HepG2 (cell line): Measurements from ENCODE around the gene NAV2. TPM values are rescaled to one million over a fixed set of nuclear protein-coding genes. Genes with fewer than 3 reads are reported as not detected.

ENCODE experiments used
- ATAC-seq: fragments of 200-7000 bp; cut with Tn5 transposase; 3 replicates; pipeline ENCODE4 v1.9.1; 2020; ENCODE audit warnings: mild to moderate bottlenecking, moderate library complexity
- BruUV-seq: library from RNA; stranded (reverse); fragments of 400-500 nt; replicated peaks from 2 replicates; lab custom pipeline; 2021; lab: Mats Ljungman, UMichigan
- CTCF ChIA-PET: fragments of 300-600 bp; formaldehyde crosslinking; extraction: SDS; loops from one replicate; lab custom pipeline; 2021; ENCODE audit warnings: low total read pairs, inconsistent platforms, low intra/inter-chr PET ratio; lab: Yijun Ruan, JAX
- POLR2A ChIA-PET: fragments of 350-600 bp; sonication (Branson Sonifier 250); formaldehyde crosslinking; loops from one replicate; lab custom pipeline; 2020; ENCODE audit warnings: antibody characterized with exemption, inconsistent platforms; lab: Yijun Ruan, JAX
- DNase-seq: peaks from one replicate; pipeline ENCODE4 v3.0.0-alpha.2; 2015; ENCODE audit warnings: low spot score
- FAIRE-seq: peaks from 3 replicates; lab custom pipeline; 2011; peaks lifted over from hg19 to GRCh38; lab: Jason Lieb, UNC
- H2AFZ ChIP-seq: one replicate; pipeline ENCODE4 v1.6.1; 2011; ENCODE audit warnings: low read length, inconsistent platforms
- H3K27ac ChIP-seq: fragments of 300-600 bp; 3 replicates; pipeline ENCODE4 v1.8.0; 2011; ENCODE audit warnings: mixed run types, mild to moderate bottlenecking, mixed read lengths, low read length, inconsistent platforms; ENCODE audit not compliant: insufficient read depth; ENCODE audit errors: extremely low read length
- H3K27me3 ChIP-seq, 2 experiments: fragments of 200-600 bp in 1 of 2; 2 replicates in 1 of 2; 3 replicates in 1 of 2; pipeline versions ENCODE4 v1.6.0 to v1.8.0; 2011; ENCODE audit warnings: low read length in 2 of 2, mild to moderate bottlenecking in 2 of 2, moderate library complexity in 2 of 2, inconsistent platforms in 1 of 2; ENCODE audit not compliant: insufficient read depth in 2 of 2, control insufficient read depth in 1 of 2
- H3K36me3 ChIP-seq, 2 experiments: fragments of 200-600 bp in 1 of 2; replicated peaks in 1 of 2; 2 replicates in 1 of 2; 3 replicates in 1 of 2; pipeline versions ENCODE4 v1.5.1 to v1.8.0; 2011; ENCODE audit warnings: low read length in 2 of 2, inconsistent platforms in 1 of 2; ENCODE audit not compliant: insufficient read depth in 2 of 2, control insufficient read depth in 1 of 2
- H3K4me1 ChIP-seq: 2 replicates; pipeline ENCODE4 v1.5.1; 2012; ENCODE audit warnings: low read length, inconsistent platforms; ENCODE audit not compliant: insufficient read depth
- H3K4me2 ChIP-seq: 2 replicates; pipeline ENCODE4 v1.6.0; 2011; ENCODE audit warnings: low read depth, low read length, inconsistent platforms
- H3K4me3 ChIP-seq, 3 experiments: fragments of 200-600 bp in 1 of 3; sonication (generic), shearing (Covaris generic) in 1 of 3; replicated peaks in 1 of 3; 2 replicates each; pipeline ENCODE4 v1.5.1; 2011 to 2016; ENCODE audit warnings: low read length in 3 of 3, inconsistent platforms in 2 of 3, low read depth in 2 of 3, mild to moderate bottlenecking in 2 of 3, control low read depth in 1 of 3, mixed read lengths in 1 of 3; ENCODE audit not compliant: insufficient read depth in 1 of 3
- H3K79me2 ChIP-seq: one replicate; pipeline ENCODE4 v1.6.1; 2011; ENCODE audit warnings: low read length, inconsistent platforms; ENCODE audit not compliant: insufficient read depth
- H3K9ac ChIP-seq: 2 replicates; pipeline ENCODE4 v1.6.0; 2011; ENCODE audit warnings: mild to moderate bottlenecking, low read depth, low read length, inconsistent platforms; ENCODE audit not compliant: insufficient read depth
- H3K9me3 ChIP-seq: 2 replicates; pipeline ENCODE4 v1.5.1; 2012; ENCODE audit warnings: mild to moderate bottlenecking, low read length
- H4K20me1 ChIP-seq: 2 replicates; pipeline ENCODE4 v1.6.0; 2011; ENCODE audit warnings: inconsistent platforms, mild to moderate bottlenecking, low read length, moderate library complexity; ENCODE audit not compliant: insufficient read depth
- HCFC1 ChIP-seq: fragments of 150-350 bp; IDR thresholded peaks from 2 replicates; pipeline ENCODE4 v1.6.1; 2014; ENCODE audit warnings: low read depth, low read length
- MED8 ChIP-seq: sonication (generic); formaldehyde crosslinking; IDR thresholded peaks from 2 replicates; pipeline ENCODE4 v1.8.1; 2023; ENCODE audit warnings: mild to moderate bottlenecking, missing genetic modification reagents; ENCODE audit not compliant: insufficient replicate concordance
- NFKBIZ ChIP-seq: IDR thresholded peaks from 2 replicates; pipeline ENCODE4 v1.6.1; 2018; ENCODE audit warnings: missing genetic modification reagents, missing compliant biosample characterization
- THYN1 ChIP-seq: sonication (generic); formaldehyde crosslinking; IDR thresholded peaks from 2 replicates; pipeline ENCODE4 v1.8.1; 2023; ENCODE audit warnings: low read depth, mild to moderate bottlenecking, moderate library complexity, missing genetic modification reagents, borderline replicate concordance
- ZNF253 ChIP-seq: sonication (generic); formaldehyde crosslinking; IDR thresholded peaks from 2 replicates; pipeline ENCODE4 v1.8.0; 2022; ENCODE audit warnings: mild to moderate bottlenecking, missing genetic modification reagents, borderline replicate concordance
- ZNF432 ChIP-seq: sonication (generic); formaldehyde crosslinking; IDR thresholded peaks from 2 replicates; pipeline ENCODE4 v1.5.0; 2020; ENCODE audit warnings: missing genetic modification reagents, mild to moderate bottlenecking, borderline replicate concordance
- ZNF616 ChIP-seq: sonication (generic); formaldehyde crosslinking; IDR thresholded peaks from 2 replicates; pipeline ENCODE4 v1.5.0; 2020; ENCODE audit warnings: low read depth, mild to moderate bottlenecking, missing genetic modification reagents
- ZNF629 ChIP-seq: sonication (generic); formaldehyde crosslinking; conservative IDR thresholded peaks from 2 replicates; pipeline ENCODE4 v1.5.0; 2020; ENCODE audit warnings: missing genetic modification reagents
- ZNF749 ChIP-seq: sonication (generic); formaldehyde crosslinking; IDR thresholded peaks from 2 replicates; pipeline ENCODE4 v1.8.0; 2022; ENCODE audit warnings: mild to moderate bottlenecking, missing genetic modification reagents, moderate library complexity, borderline replicate concordance
- WGBS: methylation state at CpG from one replicate; pipeline ENCODE4 v1.1.6; 2017; ENCODE audit warnings: low lambda C conversion rate; 5-methylcytosine and 5-hydroxymethylcytosine counted together
- in situ Hi-C: cut with HindIII; loops from 2 replicates; pipeline ENCODE4 v1.10.0; 2017; ENCODE audit warnings: low pct_unique_long_range_greater_than_20kb; ENCODE audit not compliant: extremely low pct_ligation_motif_present
- intact Hi-C: fragments of 100-400 bp; cut with micrococcal nuclease; formaldehyde crosslinking; loops from one replicate; pipeline ENCODE4 v1.10.0; 2022; ENCODE audit not compliant: unreplicated experiment
- polyA plus RNA-seq, 8 experiments: library from polyadenylated mRNA; depleted of rRNA in 3 of 8; stranded (reverse) in 7 of 8; unstranded in 1 of 8; fragments of >200 nt; fragmentation: Illumina TruSeq in 4 of 8; extraction: Trizol in 4 of 8; gene quantifications; 2 replicates each; pipeline versions ENCODE4 v1.2.1 to v1.2.3, GENCODE V29; 2011 to 2016; ENCODE audit warnings: low read depth in 4 of 8, missing spikeins in 1 of 8, mixed read lengths in 1 of 8; ENCODE audit not compliant: insufficient read depth in 1 of 8
- total RNA-seq, 5 experiments: library from RNA; depleted of rRNA; stranded (reverse); fragments of >200 nt; fragmentation: Illumina TruSeq; extraction: Trizol; gene quantifications; 2 replicates each; pipeline ENCODE4 v1.2.3, GENCODE V29; 2016; ENCODE audit warnings: low read depth in 1 of 5
- TF ChIP-seq, protein P1 (sequence below), 2 experiments: sonication (generic) in 1 of 2; formaldehyde crosslinking in 1 of 2; IDR thresholded peaks; 2 replicates each; pipeline versions ENCODE4 v1.4.0 to v1.6.1; 2016 to 2020; ENCODE audit warnings: borderline replicate concordance in 1 of 2, low read depth in 1 of 2, mild to moderate bottlenecking in 1 of 2, missing genetic modification reagents in 1 of 2
- TF ChIP-seq, protein P2 (sequence below): sonication (generic); formaldehyde crosslinking; IDR thresholded peaks from 2 replicates; pipeline ENCODE4 v1.8.0; 2022; ENCODE audit warnings: missing genetic modification reagents, mild to moderate bottlenecking, inconsistent platforms, borderline replicate concordance
- TF ChIP-seq, protein P3 (sequence below): sonication (generic); formaldehyde crosslinking; IDR thresholded peaks from 2 replicates; pipeline ENCODE4 v1.5.1; 2020; ENCODE audit warnings: mild to moderate bottlenecking, moderate library complexity, missing genetic modification reagents
- TF ChIP-seq, protein P4 (sequence below): sonication (generic); formaldehyde crosslinking; IDR thresholded peaks from 2 replicates; pipeline ENCODE4 v1.5.0; 2020; ENCODE audit warnings: missing genetic modification reagents
- TF ChIP-seq, protein P5 (sequence below): sonication (generic); formaldehyde crosslinking; IDR thresholded peaks from 2 replicates; pipeline ENCODE4 v1.5.1; 2020; ENCODE audit warnings: missing genetic modification reagents, mild to moderate bottlenecking, borderline replicate concordance

NAV2 gene
- total and polyA plus RNA-seq, 2 of the 13 experiments (the other 11 are each of a cell fraction or from before 2014, with no cell fraction given), result 9.3 to 34.6 TPM

GRCh38 chr11:19878520-19878919, 165.9 kb downstream of the NAV2 start:
- Histone ChIP-seq H3K4me1 (no peaks in the 10 kb centered on the region), H3K79me2 (no peaks in the 10 kb centered on the region), H4K20me1 (no peaks in the 10 kb centered on the region), H3K9ac (no peak overlapping the region), H3K9me3 (no peaks in the 10 kb centered on the region), H2AFZ (no peak overlapping the region), H3K4me3 (no peak overlapping the region), H3K4me2 (no peak overlapping the region), H3K36me3 (no peaks in the 10 kb centered on the region), H3K27me3 (peaks cover 1 to 15% of the 10 kb centered on the region in 2 experiments; a peak in 4 of 5 replicates), H3K27ac (no peak overlapping the region)
- ChIA-PET CTCF (no interaction called here), POLR2A (no interaction called here)
- no peak for DNase-seq
- in situ Hi-C loops (no loop called here), intact Hi-C loops (no loop called here)
- ATAC-seq, result no peak
- WGBS, result 0% methylated on average over 4 of the region's 6 CpGs
- BruUV-seq, result no TSS peak
- FAIRE-seq, result no peak
- TF ChIP-seq, protein P1, sequence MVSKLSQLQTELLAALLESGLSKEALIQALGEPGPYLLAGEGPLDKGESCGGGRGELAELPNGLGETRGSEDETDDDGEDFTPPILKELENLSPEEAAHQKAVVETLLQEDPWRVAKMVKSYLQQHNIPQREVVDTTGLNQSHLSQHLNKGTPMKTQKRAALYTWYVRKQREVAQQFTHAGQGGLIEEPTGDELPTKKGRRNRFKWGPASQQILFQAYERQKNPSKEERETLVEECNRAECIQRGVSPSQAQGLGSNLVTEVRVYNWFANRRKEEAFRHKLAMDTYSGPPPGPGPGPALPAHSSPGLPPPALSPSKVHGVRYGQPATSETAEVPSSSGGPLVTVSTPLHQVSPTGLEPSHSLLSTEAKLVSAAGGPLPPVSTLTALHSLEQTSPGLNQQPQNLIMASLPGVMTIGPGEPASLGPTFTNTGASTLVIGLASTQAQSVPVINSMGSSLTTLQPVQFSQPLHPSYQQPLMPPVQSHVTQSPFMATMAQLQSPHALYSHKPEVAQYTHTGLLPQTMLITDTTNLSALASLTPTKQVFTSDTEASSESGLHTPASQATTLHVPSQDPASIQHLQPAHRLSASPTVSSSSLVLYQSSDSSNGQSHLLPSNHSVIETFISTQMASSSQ (IDR thresholded peaks at IDR 0.05; ENCODE audit: low read depth), result no peak
- TF ChIP-seq, protein P1 (CRISPR knock-in tag; IDR thresholded peaks at IDR 0.05; ENCODE audit: borderline replicate concordance), result no peak
- TF ChIP-seq ZNF749 (no peak), NFKBIZ (CRISPR knock-in tag) (no peak), ZNF253 (CRISPR knock-in tag) (no peak), HCFC1 (no peak), ZNF629 (CRISPR knock-in tag) (no peak), MED8 (no peak), ZNF432 (CRISPR knock-in tag) (no peak), THYN1 (CRISPR knock-in tag) (no peak), ZNF616 (no peak)
- TF ChIP-seq, protein P2, sequence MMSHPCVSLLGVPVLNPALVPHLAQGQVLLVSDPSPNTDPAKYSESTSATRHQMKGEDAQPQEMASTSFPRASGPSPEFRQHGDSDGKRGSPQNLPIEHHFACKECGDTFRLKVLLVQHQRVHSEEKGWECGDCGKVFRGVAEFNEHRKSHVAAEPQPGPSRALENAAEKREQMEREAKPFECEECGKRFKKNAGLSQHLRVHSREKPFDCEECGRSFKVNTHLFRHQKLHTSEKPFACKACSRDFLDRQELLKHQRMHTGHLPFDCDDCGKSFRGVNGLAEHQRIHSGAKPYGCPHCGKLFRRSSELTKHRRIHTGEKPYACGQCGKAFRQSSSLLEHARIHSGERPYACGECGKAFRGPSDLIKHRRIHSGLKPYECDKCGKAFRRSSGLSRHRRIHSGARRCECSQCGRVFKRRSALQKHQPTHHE (CRISPR knock-in tag), result no peak
- TF ChIP-seq, protein P3, sequence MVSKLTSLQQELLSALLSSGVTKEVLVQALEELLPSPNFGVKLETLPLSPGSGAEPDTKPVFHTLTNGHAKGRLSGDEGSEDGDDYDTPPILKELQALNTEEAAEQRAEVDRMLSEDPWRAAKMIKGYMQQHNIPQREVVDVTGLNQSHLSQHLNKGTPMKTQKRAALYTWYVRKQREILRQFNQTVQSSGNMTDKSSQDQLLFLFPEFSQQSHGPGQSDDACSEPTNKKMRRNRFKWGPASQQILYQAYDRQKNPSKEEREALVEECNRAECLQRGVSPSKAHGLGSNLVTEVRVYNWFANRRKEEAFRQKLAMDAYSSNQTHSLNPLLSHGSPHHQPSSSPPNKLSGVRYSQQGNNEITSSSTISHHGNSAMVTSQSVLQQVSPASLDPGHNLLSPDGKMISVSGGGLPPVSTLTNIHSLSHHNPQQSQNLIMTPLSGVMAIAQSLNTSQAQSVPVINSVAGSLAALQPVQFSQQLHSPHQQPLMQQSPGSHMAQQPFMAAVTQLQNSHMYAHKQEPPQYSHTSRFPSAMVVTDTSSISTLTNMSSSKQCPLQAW (CRISPR knock-in tag), result no peak
- TF ChIP-seq, protein P4, sequence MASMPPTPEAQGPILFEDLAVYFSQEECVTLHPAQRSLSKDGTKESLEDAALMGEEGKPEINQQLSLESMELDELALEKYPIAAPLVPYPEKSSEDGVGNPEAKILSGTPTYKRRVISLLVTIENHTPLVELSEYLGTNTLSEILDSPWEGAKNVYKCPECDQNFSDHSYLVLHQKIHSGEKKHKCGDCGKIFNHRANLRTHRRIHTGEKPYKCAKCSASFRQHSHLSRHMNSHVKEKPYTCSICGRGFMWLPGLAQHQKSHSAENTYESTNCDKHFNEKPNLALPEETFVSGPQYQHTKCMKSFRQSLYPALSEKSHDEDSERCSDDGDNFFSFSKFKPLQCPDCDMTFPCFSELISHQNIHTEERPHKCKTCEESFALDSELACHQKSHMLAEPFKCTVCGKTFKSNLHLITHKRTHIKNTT, result no peak
- TF ChIP-seq, protein P5, sequence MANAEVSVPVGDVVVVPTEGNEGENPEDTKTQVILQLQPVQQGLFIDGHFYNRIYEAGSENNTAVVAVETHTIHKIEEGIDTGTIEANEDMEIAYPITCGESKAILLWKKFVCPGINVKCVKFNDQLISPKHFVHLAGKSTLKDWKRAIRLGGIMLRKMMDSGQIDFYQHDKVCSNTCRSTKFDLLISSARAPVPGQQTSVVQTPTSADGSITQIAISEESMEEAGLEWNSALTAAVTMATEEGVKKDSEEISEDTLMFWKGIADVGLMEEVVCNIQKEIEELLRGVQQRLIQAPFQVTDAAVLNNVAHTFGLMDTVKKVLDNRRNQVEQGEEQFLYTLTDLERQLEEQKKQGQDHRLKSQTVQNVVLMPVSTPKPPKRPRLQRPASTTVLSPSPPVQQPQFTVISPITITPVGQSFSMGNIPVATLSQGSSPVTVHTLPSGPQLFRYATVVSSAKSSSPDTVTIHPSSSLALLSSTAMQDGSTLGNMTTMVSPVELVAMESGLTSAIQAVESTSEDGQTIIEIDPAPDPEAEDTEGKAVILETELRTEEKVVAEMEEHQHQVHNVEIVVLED, result no peak
